UCSD-AML1 (cell line): ENCODE data around the gene NSF.
"Not testable (repeated sequence)": the region's sequence is repeated elsewhere in the genome, so short reads cannot be mapped to it uniquely, and the experiment has no call there.

Source experiments
- DNase-seq: peaks from one replicate; lab custom pipeline; 2025; ENCODE audit not compliant: unreplicated experiment; lab: John Stamatoyannopoulos, UW

Gene NSF

DNA sequence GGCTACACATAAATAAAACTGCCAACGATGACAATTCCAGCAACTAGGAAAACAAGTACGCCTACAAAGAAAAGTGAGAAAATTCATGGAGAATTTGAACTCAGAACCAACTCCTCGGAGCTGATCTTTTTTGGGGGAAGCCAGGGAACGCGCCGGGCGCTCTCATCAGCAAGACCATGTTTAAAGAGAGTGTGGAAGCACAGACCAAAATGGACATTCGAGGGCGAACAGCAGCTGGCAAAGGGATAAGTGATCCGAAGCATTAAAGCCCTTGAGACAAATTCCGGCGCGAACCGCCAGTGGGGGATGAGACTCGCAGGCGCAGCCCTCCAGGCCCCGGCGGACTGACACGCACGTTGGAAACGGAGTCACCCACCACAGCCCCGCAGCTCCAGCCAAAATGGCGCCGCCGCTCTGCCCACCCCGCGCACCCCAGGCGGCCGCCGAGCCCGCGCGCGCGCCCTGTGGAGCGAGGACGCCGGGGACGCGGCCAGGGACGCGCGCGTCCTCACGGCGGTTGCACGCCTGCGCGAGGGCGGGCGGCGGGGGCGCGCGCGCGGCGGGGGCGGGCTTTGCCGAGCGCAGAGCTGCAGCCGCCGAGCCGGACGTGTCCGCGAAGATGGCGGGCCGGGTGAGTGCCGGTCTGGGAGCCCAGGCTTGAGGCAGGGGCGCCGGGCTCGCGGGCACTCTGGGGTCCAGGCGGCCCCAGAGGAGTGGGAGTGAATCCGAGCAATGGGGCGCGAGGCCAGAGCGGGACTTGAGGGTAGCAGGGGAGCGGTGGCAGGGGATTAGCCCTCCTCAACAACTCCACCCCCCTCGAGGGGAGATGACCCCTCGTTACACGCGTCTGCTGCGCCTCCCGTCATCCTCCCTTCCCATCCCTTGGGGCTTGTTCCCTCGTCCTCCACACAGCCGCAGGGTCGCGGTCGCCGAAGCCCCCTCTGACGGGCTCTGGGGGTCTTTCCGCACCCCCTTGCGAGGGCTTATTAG, at the start of gene NSF:
NSF (plus strand) TSS at position 513 of the 990 bp plus-strand sequence; CDS start at position 620, 107 bp downstream.
- DNase-seq = not testable (repeated sequence)

DNA sequence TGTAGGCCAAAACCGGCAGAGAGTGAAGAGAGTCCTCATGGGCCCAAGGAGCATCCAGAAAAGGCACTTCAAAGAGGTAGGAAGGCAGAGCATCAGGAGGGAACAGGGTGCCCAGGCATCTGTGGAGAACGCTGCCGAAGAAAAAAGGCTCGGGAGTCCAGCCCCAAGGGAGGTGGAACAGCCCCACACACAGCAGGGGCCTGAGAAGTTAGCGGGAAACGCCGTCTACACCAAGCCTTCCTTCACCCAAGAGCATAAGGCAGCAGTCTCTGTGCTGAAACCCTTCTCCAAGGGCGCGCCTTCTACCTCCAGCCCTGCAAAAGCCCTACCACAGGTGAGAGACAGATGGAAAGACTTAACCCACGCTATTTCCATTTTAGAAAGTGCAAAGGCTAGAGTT, 41.9 kb upstream of the NSF start:
- DNase-seq = not testable (repeated sequence)

DNA sequence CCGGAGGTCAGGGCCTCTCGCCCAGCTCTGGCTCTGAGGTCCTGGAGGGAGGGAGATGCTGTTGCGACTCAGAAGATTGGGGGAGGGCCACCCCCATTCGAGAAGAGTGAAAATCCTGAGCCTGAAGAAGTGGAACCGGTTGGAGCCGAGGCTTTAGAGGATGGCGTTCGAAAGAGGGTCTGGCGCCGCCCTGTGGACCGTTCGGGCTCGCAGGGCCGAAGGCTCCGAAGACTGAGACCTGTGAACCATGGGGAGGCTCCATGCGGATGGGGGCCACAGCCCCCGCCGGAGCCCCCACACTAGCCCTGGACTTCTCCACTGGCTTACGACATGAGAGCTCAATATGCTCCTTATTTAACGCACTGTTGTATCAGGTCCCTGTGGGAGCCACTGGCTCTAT, 31.3 kb upstream of the NSF start:
- not testable (repeated sequence) for DNase-seq

DNA sequence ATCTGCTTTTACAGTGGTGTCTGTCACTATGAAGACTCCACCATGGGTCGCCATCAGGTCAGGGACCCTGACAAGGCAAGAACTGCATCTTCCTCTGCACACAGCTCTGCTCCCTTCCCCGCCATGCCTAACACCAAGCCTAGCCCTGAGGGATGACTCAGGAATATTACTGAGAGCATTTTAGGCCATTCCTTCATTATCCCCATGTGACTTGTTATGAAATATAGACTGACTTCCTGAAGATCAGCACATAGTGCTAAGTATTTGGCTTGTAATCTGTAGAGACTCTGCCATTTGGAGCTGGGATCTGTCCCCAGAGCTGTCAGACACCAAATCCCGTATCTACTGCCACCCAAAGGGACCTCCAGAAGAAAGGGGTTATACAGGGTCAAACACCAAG, 30.4 kb upstream of the NSF start:
- DNase-seq = not testable (repeated sequence)

DNA sequence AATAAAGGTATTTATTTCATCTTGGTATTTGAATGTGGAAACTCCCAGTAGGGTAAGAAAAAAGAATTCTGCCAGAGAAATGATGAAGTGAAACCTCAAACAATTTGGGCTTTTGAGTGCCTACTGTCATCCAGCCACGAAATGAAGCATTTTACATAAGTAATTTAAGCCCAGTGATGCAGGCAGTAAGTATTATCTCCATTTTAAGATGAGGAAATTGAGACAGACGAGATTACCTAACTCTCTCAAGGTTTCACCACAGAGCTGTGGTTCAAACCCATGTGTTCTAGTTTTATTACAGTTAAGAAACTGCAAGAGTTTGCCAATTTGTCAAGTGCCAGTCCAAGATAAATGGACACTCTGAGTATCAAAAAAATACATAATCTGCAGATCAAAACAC, 24.2 kb upstream of the NSF start:
- not testable (repeated sequence) for DNase-seq

DNA sequence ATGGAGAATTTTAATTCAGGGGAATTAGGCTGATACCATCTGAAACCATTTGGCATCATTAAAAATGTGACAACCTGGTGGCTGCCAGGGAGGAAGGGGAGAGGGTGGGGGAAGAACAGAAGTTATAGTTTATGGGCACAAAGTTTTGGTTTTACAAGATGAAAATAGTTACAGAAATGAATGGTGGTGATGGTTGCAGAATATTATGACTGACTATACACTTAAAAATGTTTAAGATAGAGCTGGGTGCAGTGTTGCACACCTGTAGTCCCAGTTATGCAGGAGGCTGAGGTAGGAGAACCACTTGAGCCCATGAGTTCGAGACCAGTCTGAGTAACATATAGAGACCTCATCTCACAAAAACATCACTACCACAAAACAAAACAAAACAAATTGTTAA, 23.5 kb upstream of the NSF start:
- DNase-seq = not testable (repeated sequence)

DNA sequence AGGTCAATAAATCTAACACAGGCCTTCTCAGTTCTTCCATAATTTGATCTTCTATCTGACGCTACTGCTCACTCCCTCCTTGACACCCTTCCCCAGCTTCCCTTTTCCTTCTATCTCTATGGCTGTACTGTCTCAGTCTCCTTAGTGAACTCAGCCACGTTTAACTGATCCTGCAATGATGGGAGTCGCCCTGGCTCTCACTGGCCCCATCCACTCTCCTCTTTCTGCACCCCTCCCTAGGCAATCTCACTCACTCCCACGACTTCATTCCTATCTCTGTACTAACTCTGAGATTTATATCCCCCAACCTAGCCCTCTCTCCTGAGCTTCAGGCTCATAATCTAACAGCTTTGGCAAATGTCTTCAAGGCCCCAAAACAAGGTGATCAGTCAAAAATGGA, 18.7 kb upstream of the NSF start:
- not testable (repeated sequence) for DNase-seq

DNA sequence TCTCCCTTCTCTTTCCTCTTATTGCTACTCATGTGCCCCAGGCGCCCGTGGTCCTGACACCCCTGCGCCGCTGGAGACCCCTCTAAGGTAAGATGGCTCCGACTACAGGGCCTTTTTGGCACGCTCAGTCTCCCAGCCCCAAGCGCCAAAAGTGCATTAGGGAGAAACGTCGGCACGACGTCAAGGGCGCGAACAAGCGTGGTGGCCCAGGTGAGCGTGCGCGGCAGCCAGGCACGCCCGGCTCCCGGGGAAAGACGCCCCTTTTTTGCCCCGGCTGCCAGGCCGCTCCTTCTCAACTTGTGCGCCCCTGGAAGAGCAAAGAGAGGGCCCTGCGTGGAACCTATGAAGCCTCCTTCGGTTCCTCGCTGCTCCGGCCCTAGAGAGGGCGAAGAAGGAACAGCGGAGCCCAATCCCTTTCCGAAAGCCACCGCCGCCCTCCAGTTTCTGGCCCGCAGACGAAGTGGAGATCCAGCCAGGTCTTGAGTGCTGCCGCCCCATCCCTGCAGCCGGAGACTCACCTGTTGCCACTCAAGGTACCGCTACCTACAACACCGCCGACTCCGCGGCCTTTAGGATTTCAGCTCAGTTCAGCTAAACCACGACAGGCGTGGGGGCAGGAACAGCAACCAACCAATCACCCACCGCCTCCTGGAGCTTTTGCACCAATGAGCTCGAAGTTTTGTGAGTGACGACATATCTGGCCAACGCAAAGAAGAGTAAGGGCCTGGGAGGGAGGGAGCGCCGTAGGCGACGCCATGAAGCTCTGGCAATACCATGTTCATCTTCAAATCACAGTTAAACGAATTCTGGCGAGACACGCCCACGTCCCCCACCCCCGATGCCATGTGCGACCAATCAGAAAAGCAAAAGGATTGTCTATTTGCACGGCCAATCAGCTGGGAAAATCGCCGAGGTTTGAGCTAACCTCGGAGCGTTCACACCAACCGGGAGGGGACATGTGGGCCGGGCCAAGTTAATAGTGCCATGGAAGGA, 11.1 kb upstream of the NSF start, which contains the start of gene ARL17A:
ARL17A (minus strand) TSS at position 609 of the 993 bp plus-strand sequence. CDS start 3,369 bp downstream, outside the sequence.
- DNase-seq = not testable (repeated sequence)

DNA sequence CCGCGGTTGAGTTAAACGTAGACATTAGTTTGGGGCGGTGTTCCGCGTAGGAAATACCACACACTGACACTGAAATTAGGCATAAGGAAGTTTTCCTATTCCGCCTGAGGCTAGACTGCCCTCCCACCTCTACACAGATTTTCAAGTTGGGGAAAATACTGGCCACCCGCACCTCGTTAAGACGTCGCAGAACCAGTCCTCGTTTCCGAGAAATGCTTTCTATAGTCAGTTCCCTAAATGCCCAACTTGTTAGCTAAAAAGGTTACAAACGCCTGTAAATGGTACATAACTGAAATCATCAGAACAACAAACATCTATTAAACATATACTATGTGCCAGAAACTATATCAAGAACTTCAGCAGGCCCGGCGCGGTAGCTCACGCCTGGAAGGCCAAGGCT, 10.4 kb upstream of the NSF start:
- not testable (repeated sequence) for DNase-seq

DNA sequence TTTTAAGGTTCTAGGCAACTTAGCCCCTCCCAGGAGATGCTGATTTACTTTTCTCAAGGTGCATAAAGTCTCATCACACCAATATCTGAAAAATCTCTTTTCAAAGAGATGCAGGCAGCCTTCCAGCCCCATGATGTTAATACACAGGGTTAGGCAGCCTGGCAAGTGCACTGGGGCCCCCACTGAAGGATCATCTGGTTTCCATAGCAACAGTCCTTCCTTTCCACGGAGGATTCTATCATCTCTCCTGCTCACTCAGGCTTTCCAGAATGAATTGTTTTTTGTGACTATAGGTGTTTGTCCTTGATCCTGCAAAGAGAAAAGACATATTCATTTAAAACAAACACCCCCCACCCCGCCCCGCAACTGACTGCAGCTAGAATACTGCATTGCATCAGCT, 5.0 kb upstream of the NSF start:
- DNase-seq = not testable (repeated sequence)

DNA sequence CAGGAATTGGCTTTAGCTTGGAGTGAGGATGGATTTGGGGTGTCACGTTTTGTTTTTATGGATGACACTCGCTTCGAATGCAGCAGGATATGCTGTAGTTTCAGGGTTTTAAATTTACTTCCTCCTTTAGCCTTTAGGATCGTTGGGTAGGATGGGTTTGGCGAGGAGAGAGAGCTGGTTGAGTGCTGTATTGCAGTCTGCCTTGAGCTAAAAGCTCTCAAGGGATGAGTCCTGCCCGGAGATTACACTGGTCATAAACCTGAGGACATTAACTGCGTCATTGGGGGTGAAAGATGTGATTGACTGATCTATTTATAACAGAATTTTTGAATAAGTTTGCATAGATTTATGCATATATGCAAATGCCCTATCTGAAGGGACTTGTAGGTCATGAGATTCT, 863 bp downstream of the NSF start:
- DNase-seq = not testable (repeated sequence)

DNA sequence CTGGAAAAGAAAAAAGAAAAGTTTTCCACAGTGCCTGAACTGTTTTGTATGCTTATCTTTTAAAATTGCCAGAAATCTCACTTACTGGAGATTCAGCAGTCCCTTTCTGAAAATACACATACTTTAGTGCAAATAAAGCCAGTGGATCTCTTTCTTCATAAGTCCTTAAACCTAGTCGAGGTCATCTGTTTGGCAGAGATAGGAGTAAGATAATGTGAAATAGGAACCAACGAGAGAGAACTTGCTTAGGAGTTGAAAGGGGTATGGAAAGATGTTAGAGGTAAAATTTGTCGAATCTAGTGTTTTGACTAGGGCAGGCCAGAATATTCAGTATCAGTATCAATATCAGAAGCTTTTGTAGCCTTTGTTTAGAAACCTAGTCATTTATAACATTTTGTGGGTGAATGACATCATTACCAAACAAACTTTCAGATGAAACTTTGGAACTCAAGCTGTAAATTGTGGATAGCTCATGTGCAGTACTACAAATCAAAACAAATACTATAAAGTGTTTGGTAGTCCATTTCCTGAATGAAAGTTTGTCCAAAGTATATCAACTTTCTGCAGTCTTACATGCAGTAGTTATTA, 8.0 kb downstream of the NSF start:
- not testable (repeated sequence) for DNase-seq

DNA sequence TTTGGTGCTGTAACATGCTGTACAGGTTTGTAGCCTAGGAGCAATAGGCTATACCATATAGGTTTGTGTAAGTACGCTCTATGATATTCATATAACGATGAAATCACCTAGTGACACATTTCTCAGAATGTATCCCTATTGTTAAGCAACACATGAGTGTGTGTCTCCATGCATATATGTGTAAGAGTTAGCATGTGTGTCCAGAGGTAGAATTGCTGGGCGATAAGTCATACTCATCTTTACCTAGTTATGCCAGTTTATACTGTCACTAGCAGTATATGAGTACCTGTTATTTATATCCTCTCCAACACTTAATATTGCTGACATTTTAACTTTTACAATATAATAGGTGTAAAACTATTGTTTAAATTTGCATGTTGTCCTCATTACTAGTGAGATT, 10.3 kb downstream of the NSF start:
- not testable (repeated sequence) for DNase-seq

DNA sequence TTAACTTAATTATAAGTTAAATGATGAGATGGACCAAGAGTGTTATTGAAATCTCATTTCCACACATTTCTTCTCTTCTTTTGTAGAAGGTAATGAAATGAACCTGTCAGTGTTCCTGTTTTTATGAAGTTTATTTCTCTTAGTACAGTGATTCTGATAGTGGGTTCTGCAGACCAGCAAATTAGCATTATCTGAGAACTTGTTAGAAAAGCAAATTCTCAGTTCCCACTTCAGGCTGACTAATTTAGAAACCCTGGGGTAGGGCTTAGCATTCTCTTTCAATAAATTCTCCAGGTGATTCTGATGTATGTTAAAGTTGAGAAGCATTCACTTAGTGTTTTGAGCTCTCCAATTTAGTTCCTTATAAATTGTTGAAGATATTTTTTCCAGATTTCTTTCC, 12.7 kb downstream of the NSF start:
- DNase-seq = not testable (repeated sequence)

DNA sequence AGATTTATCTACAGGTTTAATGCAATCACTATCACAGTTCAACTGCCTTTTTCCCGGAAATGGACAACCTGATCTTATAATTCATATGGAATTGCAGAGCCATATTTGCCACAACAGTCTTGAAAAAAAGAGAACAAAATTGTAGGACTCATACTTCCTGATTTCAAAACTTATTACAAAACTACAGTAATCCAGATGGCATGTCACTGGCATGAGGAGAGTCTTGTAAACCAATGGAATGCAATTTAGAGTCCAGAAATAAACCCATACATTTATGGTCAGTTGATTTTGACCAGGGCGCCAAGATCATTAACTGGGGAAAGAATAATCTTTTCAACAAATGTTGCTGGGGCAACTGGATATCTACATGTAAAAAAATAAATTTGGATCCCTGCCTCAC, 20.8 kb downstream of the NSF start:
- not testable (repeated sequence) for DNase-seq

DNA sequence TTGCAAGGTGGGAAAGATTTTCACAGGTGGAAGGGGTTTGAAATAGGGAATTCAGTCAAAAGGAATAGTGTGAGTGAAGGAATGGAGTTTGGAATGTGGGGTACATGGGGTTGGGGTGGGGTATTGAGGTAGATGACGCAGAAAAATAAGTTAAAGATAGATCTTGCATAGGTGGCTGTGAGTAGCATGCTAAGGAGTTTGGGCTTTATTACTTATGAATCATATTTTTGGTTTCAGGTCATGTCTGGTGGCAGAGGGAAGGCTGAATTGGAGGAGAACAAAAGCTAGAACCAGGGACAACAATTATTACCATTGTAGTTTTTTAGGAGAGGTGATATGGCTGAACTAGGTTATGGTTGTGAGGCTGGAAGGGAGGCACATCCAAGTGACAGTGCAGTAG, 23.4 kb downstream of the NSF start:
- not testable (repeated sequence) for DNase-seq

DNA sequence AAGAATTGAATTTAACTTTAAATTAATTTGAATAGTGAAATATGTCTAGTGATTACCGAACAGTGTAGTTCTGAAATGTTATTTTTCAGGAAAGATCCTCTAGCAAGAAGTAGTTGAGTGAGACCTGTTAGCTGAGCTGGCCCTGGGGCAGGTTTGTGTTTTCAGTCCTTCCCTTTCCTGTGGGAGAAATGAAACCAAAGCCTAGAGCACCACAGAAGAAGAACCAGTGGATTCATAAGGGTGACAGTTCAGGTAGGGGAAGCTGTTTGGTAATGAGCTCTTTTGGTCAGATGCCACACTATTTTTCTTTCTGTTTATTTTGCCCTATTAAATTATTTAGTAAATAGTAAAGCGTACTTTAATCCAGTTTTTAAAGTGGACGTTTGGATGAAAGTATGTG, 26.7 kb downstream of the NSF start:
- not testable (repeated sequence) for DNase-seq

DNA sequence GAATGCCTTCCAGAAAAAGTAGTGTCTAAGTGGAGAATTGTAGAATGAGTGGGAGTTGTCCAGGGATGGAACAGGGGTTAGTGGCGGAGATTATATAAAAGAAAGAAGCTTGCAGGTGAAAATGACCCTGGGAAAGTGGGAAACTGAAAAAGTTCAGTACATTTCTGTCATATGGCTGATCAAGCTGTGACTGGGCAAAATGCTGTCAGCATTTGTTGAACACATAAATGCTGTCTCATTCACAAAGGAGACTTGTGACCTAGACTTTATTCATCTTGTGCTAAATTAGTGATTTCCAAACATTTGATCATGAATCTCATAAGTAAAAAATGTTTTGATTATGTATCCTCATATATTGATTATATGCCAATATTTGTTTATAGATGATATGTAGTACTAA, 28.5 kb downstream of the NSF start:
- not testable (repeated sequence) for DNase-seq

DNA sequence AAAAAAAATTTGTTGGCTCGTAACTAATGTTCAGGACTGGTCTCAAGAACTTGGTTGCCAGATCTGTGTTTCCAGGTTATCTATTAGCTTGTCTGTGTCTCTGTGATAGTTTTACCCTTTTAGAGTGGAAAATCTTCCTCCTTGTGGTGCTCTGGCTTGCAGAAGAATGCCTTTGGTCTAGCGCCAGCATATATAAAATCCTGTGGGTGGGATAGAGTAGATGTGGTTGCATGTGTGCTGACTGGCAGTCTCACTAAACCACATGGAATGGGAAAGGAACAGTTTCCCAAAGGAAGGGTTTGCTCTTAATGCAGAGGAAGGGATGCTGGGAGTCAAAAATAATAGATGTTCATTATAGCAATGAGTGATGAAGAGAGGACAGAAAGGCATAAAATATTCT, 33.3 kb downstream of the NSF start:
- DNase-seq = not testable (repeated sequence)

DNA sequence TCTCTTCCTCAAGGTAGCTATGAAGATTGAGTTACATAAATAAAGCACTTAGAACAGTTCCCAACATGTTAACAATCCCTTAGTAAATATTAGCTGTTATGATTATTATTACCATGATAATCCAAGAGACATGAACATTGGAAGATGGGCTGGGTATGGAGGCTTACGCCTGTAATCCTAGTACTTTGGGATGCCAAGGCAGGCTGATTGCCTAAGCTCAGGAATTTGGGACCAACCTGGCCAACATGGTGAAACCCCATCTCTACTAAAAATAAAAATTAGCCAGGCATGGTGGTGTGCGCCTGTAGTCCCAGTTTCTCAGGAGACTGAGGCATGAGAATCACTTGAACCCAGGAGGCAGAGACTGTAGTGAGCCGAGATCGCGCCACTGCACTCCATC, 34.3 kb downstream of the NSF start:
- DNase-seq = not testable (repeated sequence)

DNA sequence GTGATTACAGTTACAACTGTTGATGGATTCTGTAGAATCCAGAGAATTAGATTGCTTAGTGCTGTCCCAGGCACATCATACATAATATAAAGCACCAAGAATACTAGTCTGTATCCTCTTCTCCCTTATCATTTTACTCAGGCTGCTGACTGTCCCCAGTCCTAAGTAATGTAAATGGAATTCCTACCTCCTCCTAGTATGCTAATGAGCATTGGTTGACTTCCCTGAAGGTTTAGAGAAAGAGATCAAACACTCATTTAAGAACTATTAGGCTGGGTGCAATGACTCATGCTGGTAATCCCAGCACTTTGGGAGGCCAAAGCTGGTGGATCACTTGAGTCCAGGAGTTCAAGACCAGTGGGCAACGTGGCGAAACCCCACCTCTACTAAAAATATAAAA, 37.0 kb downstream of the NSF start:
- DNase-seq = not testable (repeated sequence)
